Skin epidermis (tissue), 12 donors: ENCODE data around the gene RASIP1.
A peak's percentile ranks its signal among the peaks of the same experiment; 100 is the strongest.
"Not testable (repeated sequence)": the region's sequence is repeated elsewhere in the genome, so short reads cannot be mapped to it uniquely, and the experiment has no call there.

Experiments used
- H3K27ac ChIP-seq, 21 experiments: fragments of 200-600 bp; sonication (generic) in 11 of 21; one replicate each; pipeline ENCODE4 v1.5.0; 2020; ENCODE audit warnings: mild to moderate bottlenecking in 3 of 21, inconsistent platforms in 2 of 21, moderate library complexity in 2 of 21
- H3K4me3 ChIP-seq, 7 experiments: fragments of 200-600 bp; sonication (generic) in 2 of 7; one replicate each; pipeline ENCODE4 v1.5.0; 2020; ENCODE audit warnings: inconsistent platforms in 2 of 7, mild to moderate bottlenecking in 2 of 7, moderate library complexity in 1 of 7

The RASIP1 gene

DNA sequence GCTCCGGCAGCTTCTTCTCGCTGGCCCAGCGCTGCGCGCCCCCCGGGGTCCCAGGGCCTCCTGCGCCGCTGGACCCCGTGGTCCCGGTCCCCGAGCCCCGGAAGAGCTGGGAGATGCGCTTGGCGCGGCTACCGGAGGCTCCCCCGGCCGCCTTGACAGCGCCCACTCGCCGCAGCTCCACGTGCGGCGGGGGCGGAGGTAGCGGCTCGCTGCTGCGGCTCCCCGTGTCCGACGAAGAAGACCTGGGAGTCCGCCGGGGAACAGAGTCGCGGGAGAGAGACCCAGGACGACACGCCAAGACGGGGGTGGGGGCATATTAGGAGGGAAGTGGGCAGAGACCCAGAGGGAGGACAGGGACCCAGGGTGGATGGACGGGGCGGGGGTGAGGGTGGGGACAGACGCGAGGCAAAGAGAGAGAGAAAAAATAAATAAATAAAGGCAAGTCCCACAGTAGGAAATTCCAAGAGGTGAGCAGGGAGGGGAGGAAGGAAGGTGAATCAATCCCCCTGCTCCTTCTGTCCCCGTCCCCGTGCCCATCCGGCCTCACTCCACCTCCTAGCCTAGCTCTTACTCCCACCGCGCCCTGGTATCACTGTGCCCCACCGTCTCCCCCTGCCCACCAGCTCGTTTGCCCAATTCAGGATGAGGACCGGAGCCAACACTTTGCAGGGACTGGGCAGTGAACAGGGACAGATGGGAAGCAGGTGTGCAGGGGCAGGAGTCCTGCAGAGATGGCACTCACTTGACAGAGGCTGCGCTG, 826 bp downstream of the RASIP1 start:
- peak overlapping the region; percentile 31 to 61 (median 50) for H3K4me3 ChIP-seq
- peak overlapping the region; percentile 17 to 86 (median 74) for H3K27ac ChIP-seq

DNA sequence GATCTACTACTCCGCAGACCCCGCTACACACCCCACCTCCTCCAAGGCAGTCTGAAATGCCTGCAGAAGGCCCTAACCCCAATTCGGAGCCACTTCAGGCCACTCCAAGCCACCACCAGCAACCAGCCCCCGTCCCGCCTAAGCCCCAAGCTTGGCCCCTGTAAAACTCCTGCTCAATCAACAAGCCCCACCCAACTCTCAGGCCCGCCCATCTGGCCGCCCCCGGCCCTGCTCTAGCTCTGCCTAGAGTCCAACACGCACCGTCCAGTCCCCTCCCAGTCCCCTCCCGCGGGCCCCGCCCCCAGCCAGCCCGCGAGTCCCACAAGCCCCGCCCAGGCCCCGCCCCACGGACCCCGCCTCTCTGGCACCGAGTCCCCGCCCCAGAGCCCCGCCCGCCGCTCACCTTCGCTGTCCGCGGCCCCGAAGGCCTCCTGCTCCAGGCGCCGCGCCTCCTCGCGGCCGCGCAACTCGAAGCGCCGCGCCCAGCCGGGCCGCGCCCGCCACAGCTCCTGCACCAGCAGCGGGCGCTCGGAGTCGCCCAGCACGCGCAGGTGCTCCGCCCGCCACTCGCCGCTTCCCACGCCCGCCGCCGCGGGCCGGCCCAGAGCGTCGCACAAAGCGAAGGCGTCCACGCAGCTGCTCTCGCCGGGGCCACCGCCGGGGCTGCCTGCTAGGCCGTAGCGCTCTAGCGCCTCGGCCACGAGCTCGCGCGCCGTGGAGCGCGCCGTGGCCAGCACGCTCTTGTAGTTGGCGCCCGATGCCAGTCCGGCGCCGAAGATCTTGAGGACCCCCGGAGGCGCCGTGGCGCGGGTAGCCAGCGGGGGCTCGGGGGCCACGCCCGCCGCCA, 1.6 kb downstream of the RASIP1 start:
- peak overlapping the region; percentile 17 to 86 (median 74) for H3K27ac ChIP-seq
- H3K4me3 ChIP-seq = peak overlapping the region; percentile 31 to 61 (median 50)

DNA sequence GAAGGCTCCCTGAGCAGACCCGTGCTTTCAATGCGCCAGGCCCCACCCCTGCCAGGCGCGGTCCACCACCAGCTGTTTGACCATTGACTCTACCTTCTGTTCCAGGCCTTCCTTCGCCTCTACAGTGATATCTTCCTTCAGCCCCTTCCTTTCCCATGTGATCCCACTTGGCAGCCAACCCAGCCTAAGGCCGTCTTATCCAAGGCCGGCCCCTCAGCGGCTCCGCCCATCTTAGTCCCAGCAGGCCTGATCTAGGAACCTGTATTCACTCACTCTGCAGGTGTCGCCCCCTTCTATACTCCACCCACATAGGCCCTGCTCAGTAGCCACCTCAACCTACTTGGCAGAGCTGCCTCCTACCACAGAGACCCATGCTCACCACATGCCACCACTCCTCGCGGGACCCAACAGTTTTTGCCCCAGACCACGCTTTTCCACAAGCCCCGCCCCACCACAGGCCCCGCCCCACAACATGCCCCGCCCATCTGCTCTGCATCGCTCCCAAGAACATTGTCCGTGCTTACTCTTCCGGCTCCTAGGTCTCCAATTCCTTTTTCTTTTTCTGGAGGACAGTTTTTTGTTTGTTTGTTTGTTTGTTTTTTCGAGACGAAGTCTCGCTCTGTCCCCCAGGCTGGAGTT, 2.9 kb downstream of the RASIP1 start:
- Histone ChIP-seq H3K4me3 (no peak overlapping the region), H3K27ac (no peak overlapping the region)

DNA sequence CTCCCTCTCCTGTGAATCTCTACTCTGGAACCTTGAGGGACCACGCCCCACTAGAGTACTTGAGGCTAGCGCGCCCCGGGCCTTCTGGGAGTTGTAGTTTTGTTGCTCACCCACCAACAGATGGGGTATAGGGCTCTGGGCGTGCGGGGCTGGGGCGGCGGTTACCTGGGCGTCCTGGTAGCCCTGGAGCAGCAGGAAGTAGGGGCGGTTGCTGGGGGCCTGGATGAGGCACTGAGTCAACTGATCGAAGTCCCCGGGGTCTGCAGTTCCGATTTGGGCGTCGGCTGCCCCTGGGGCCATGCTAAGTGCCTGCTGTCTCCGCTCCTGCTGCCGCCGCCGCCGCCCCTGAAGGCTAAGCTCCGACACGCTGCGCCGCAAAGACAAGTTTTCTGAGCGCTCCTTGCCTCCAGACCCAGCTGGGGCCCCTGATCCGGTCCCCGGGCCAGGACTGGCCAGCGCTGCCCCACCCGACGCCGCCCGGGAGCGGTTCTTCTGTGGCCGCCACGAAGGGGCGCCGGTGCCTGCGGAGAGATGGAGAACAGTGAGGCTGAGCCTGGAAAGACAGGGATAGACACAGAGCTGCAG, 5.3 kb downstream of the RASIP1 start:
- Histone ChIP-seq H3K4me3 (peak overlapping the region in 4 of 7 experiments; percentile 10 to 28 (median 19)), H3K27ac (peak overlapping the region in 2 of 21 experiments; percentile 4 to 14)

DNA sequence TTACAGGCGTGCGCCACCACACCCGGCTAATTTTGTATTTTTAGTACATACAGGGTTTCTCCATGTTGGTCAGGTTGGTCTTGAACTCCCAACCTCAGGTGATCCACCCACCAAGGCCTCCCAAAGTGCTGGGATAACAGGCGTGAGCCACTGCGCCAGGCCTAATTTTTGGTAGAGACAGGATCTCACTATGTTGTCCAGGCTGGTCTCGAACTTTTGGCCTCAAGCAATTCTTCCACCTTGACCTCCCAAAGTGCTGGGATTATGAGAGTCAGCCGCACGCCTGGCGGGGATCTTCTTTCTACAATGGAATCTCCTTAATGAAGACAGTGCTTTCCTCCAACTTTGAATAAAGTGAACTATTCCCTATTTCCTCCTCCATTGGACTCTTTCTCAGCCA, 5.8 kb downstream of the RASIP1 start:
- H3K27ac ChIP-seq = no peak overlapping the region
- H3K4me3 ChIP-seq = no peak overlapping the region

DNA sequence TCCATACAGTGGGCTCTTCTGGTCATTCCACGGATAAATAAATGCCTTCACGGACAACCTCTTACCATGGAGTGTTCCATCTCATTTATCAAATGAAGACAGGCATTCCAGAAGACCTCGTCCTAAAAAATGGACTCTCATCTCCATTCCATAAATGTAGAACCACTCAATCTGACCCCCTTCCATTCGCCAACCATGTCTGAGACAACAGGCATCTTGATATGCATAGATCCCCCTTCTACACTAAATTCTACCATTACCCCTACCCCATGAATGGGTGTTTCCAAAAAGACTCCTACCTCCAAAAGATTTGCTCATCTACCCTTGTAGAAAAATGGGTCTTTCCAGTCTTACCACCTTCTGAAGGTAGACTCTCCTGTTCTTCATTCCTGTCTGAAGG, 9.0 kb downstream of the RASIP1 start:
- H3K4me3 ChIP-seq = no peak overlapping the region
- H3K27ac ChIP-seq = no peak overlapping the region

DNA sequence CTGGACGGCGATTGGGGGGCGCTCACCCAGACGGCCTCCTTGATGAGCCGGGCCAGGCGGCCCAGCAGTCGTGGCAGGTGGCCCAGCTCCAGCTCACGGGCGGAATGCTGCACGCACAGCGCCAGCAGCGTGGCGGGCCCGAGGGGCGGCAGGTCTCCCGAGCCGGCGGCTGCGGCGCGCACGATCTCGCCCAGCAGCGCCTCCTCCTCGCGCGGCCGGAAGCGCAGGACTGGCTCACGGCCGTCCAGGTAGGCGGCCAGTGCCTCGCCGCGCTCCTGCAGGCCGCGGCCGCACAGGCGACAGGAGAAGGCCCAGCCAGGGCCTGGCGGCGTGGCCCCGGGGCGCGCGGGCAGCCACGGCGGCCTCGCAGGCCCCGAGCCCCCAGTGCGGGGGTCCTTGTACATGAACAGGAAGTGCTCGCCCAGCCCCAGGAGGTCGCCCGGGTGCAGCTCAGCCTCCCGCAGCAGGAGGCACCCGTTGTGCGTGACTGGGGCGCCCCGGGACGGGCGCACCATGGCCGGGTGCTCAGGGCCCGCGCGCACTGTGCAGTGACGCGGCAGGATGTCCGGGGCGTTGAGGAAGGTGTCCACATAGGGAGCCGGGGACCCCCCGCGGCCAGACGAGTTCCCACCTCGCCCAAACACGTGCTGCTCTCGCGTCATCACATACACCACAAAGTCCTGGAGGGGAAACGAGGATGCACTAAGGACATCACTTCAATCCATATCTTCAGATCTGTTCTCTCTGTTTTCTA, 11.3 kb downstream of the RASIP1 start:
- peak overlapping the region; percentile 14 to 46 (median 31) for H3K4me3 ChIP-seq

DNA sequence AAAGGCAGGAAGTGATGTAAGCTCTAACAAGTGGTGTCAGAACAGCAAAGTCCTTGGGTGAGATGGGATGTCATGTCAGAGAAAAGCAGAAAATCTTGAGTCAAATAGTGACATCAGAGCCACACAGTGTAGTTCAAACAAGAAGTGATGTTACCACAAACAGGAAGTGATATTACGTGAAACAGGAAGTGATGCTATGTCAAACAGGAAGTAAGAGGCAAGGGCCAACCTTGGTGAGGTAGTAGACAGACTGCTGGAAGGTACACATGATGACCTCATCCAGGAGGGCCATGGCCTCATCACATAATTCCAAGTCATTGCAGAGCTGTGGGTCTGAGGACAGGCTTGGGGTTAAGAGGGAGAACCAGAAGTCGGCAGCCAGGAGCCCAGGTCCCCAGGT, 13.9 kb downstream of the RASIP1 start:
- Histone ChIP-seq H3K4me3 (no peak overlapping the region), H3K27ac (peak overlapping the region in 7 of 21 experiments; percentile 41 to 79 (median 58))

More for the DNA sequence above, 11.3 kb downstream of the RASIP1 start:
- peak overlapping the region in 16 of 21 experiments; percentile 22 to 77 (median 52) for H3K27ac ChIP-seq

DNA sequence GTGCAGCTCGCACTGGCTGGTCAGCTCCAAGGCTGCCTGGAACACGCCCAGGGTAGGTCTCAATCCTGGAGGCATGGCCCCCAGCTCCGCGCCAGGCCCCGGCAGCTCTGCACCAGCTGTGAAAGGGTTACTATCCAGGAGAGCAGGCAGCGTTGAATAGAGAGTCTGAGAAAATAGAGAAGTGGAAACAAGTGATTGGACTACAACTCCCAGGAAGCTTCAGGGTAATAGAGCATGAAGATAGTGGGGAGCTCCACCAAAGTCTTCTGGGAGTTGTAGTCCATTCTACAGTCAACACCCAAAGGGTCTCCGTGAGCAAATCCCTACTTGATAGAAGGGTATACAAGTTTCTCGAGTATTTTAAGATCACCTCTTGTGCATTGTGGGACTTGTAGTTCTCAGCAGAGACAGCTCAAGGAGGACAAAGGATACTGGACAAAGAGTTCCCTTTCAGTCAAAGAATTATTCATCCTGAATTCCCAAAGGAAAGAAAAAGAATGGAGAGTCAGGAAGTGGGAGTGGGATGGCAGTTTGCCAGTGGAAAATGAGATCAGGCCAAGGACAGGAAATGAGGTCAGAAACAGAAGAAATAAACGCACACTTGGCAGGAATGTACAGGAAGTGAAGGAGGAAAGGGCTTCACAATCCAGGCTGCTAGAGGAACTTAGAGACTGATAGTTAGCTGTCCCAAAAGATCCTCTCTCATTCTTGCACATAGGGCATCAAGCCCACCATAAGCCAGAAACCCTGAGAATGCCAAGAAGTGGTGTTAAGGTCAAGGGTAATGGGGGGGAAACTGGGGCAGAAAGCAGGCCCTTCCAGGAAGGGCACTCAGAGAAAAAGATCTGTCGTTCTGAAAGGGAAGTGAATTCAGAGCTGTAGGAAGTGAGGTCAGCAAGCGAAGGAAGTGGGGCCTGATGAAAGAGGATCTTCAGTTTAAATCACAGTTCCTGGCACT, 15.3 kb downstream of the RASIP1 start:
- no peak overlapping the region for H3K4me3 ChIP-seq
- peak overlapping the region in 18 of 21 experiments; percentile 6 to 83 (median 64) for H3K27ac ChIP-seq

DNA sequence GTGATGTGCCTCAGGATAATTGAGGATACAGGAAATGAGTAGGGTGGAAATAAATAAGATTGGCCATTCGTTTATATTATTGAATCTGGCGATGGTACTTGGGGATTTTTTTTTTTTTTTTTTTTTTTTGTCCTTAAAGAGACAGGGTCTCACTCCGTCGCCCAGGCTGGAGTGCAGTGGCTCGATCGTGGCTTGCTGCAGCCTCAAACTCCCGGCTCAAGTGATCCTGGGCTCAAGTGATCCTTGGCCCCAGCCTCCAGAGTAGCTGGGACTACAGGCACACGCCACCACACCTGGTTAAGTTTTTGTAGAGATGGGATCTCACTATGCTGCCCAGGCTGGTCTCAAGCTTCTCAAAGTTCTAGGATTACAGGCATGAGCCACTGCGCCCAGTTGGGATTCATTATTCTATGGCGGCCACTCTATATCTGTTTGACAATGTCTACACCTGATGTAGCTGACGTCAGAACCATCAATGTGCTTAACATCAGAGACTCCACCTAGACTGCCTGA, 18.2 kb downstream of the RASIP1 start:
- no peak overlapping the region for H3K4me3 ChIP-seq
- no peak overlapping the region for H3K27ac ChIP-seq

DNA sequence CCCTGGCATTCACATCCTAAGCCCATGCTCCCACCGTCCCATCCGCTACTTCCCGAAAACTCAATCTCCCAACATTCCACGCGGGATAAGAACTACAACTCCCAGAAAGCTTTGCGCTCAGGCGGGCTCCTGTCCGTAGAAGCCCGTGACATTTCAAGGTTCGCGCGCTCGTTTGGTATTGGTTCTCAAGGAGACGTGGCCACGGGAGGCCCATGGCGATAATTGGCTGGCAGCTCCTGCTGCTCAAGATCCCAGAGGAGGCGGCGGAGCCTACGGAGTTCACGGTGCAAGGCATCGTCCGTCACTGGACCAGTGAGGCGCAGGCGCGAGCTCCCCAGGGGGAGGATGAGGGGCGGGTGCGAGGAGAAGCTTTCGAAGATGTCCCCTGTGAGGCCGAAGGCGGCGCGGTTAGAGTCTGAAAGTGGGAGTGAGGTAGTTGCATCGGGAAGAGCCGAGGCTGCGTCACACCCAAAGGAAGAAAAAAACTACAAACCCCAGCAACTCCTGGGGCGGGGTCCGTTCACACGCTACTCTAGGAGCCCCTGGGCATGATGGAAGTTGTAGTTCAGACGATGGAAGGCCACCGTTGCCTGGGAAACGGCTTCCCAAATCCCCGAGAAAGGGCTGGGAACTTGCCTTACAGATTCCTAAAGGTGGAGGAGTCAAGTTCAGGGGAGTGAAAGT, 19.7 kb downstream of the RASIP1 start:
- peak overlapping the region in 19 of 21 experiments; percentile 43 to 84 (median 73) for H3K27ac ChIP-seq

DNA sequence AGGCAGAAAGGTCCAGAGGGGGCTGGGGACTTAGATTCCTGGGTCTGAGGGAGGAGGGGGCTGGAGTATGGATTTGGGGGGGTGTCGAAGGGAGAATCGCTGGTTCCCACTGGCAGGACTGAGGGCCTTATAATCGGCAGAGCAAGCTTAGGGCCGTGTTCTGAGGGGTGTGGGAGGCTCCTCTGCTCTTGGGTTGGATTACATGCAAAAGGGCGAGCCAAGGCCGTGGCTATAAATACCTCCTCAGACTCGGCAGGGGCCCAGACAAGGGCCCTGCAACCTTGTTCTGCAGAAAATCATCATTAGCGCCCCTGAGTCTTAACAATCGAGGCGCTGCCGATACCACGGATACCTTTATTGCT, 20.2 kb downstream of the RASIP1 start:
- peak overlapping the region in 9 of 21 experiments; percentile 62 to 83 (median 73) for H3K27ac ChIP-seq

More for the DNA sequence above, 19.7 kb downstream of the RASIP1 start:
- peak overlapping the region; percentile 36 to 55 (median 44) for H3K4me3 ChIP-seq

DNA sequence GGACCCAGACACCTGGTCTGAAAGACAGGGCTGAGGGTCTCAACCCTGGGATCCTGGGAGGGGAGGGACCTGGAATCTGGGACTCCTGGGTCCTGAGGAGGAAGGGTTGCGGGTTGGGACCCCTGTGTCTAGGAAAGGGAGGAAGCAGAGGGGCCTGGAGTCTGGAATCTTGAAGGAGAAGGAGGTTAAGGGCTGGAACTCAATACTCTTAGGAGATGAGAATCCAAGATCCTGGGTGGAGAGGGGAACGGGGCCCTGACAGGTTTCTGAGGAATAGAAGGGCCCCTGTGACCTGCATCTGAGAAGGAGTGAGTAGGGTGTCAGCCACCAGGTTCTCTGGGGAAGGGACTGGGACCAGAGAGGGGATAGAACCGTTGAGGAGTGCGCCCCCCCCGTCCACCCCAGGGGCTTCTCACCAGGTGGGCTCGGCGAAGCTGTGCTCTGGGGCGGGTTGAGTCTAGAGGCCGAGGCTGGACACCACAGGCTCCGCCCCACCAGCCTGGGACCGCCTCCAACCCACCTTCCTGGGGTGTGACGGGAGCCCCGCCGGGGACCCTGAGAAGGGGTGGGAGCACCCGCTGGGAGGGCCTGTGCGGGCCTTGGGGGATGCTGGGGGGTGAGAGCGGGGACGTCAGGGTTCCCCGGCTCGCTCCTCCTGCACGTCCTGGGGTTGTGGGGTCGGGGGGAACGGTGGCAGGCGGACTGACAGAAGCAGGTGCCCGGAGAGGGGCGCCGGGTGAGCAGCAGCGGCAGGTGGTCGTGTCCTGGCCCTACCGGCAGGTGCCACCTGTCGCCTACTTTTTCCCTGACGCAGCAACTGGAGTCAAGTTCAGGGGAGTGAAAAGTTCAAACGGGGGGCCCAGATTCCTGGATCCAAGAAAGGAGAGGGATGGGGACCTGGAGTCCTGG, 20.9 kb downstream of the RASIP1 start, which contains the start of gene MAMSTR:
TSS of gene MAMSTR (minus strand) at position 463 of the 909 bp plus-strand sequence. CDS start 694 bp downstream, outside the sequence.
- Histone ChIP-seq H3K27ac (peak within 1 kb of the TSS in 14 of 21 experiments; percentile 45 to 84 (median 75)), H3K4me3 (peak within 1 kb of the TSS; percentile 36 to 55 (median 44))

More for the DNA sequence above, 20.2 kb downstream of the RASIP1 start:
- H3K4me3 ChIP-seq = peak overlapping the region in 4 of 7 experiments; percentile 36 to 53 (median 44)

DNA sequence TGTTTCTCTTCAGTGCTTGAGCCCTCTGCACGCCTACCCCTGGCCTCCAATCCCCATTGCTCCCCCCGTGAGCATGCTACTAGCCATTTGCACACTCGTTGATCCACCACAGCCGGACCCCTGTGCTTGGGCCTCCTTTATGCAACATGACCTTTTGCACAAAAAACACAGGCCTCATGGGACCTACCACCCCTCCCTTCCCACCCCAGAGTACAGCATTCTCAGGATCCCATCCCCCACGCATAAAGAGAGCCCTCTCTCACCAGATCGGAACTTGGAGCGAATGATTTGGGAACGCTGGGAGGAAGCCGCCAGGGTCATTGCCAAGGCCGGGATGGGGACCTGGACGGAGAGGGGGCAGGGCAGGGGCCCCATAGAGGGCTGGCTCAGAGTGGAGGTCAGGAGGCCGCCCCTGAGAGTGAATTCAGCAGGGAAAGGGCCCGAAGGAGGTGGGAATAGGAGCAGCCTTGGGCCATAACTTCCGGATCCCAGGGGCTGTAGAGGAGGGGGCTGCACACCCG, 21.6 kb downstream of the RASIP1 start:
- no peak overlapping the region for H3K4me3 ChIP-seq

DNA sequence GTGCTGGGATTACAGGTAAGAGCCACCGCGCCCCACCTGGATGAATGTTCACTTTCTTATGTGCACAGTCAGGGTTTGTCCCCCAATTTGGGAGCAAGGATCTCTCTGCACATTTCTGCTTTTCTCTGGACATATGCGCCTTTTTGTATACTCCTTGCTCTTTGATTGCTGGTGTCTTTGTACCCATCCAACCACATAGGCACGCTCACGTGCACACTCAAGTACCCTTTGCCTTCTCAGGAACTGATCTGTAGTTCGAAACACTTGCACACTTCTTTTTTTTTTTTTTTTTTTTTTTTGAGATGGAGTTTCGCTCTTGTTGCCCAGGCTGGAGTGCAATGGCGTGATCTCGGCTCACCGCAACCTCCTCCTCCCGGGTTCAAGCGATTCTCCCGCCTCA, 22.3 kb downstream of the RASIP1 start:
- not testable (repeated sequence) for H3K27ac ChIP-seq, H3K4me3 ChIP-seq

More for the DNA sequence above, 21.6 kb downstream of the RASIP1 start:
- peak overlapping the region in 1 of 21 experiments; percentile 45 for H3K27ac ChIP-seq
